GM10248 (cell line): ENCODE measurements around the gene UBR7.
"Not testable (repeated sequence)": the region's sequence is repeated elsewhere in the genome, so short reads cannot be mapped to it uniquely, and the experiment has no call there.

ENCODE experiments used
- CTCF ChIA-PET: fragments of 300-600 bp; sonication (Branson Sonifier 250); formaldehyde crosslinking; extraction: SDS; loops from one replicate; lab custom pipeline; 2021; ENCODE audit warnings: antibody characterized with exemption; lab: Yijun Ruan, JAX
- POLR2A ChIA-PET: fragments of 350-650 bp; sonication (Branson Sonifier 250); formaldehyde crosslinking; extraction: SDS; loops from one replicate; lab custom pipeline; 2020; ENCODE audit warnings: antibody characterized with exemption; lab: Yijun Ruan, JAX
- DNase-seq: peaks from one replicate; pipeline ENCODE4 v3.0.0; 2012; ENCODE audit errors: extremely low spot score
- CTCF ChIP-seq: IDR thresholded peaks from 2 replicates; pipeline ENCODE4 v1.5.1; 2012; ENCODE audit warnings: mild to moderate bottlenecking, low read depth; ENCODE audit errors: extremely low read depth, missing control alignments, control extremely low read depth

Gene UBR7

GRCh38 chr14:93171376-93171775, 35.7 kb upstream of the UBR7 start:
- no peak for TF ChIP-seq CTCF
- DNase-seq, result no peak
- ChIA-PET CTCF (no interaction called here), POLR2A (interaction anchor here (0.7 kb wide), 1 partner anchor 780 kb away, joined by 3 read pairs; no protein-coding TSS in a partner anchor)

GRCh38 chr14:93173943-93174395, 33.1 kb upstream of the UBR7 start:
- POLR2A ChIA-PET, result no interaction called here
- CTCF ChIA-PET, result interaction anchor here (2.9 to 8.0 kb wide), 3 partner anchors 32 to 221 kb away, joined by 12 to 38 read pairs (median 15); partner anchors contain the start of genes GON7 and UBR7
- DNase-seq, result no peak
- TF ChIP-seq CTCF, result no peak

- DNase-seq, result not testable (repeated sequence)
- POLR2A ChIA-PET, result interaction anchor here (2.5 kb wide), 1 partner anchor 10 kb away, joined by 5 read pairs; the partner anchor contains the start of genes LYSET and MOAP1
- CTCF ChIA-PET, result interaction anchor here (0.7 to 8.0 kb wide), 4 partner anchors 12 to 222 kb away, joined by 3 to 38 read pairs (median 14); partner anchors contain the start of genes GON7 and UBR7
Measured at GRCh38 chr14:93174731-93175130, 32.3 kb upstream of the UBR7 start.

GRCh38 chr14:93175492-93175891, 31.6 kb upstream of the UBR7 start:
- ChIA-PET CTCF (interaction anchor here (0.9 to 8.0 kb wide), 4 partner anchors 31 to 223 kb away, joined by 4 to 38 read pairs (median 14); partner anchors contain the start of genes GON7 and UBR7), POLR2A (interaction anchor here (2.5 kb wide), 1 partner anchor 10 kb away, joined by 5 read pairs; the partner anchor contains the start of genes LYSET and MOAP1)
- no peak for TF ChIP-seq CTCF
- no peak for DNase-seq

GRCh38 chr14:93183596-93184317, 23.3 kb upstream of the UBR7 start:
- no peak for DNase-seq
- CTCF ChIA-PET, result interaction anchor here (1.3 to 3.2 kb wide), 6 partner anchors 10 to 232 kb away, joined by 4 to 21 read pairs (median 8); partner anchors contain the start of genes GON7 and UBR7
- no peak for TF ChIP-seq CTCF
- POLR2A ChIA-PET, result no interaction called here

GRCh38 chr14:93184391-93185348, 22.4 kb upstream of the UBR7 start, which contains the start of the genes LYSET and MOAP1:
Gene LYSET, plus strand, starts transcription at chr14:93185317. Its CDS starts 89 bp downstream, at chr14:93185406.
Gene MOAP1, minus strand, starts transcription at chr14:93184897. Its CDS starts 655 bp downstream, at chr14:93184242.
- ChIA-PET POLR2A (interaction anchor here (0.9 to 1.5 kb wide), 5 partner anchors 9 to 363 kb away, joined by 3 to 9 read pairs (median 4); partner anchors contain the start of genes GON7 and UBR7), CTCF (interaction anchor here (0.8 to 3.9 kb wide), 8 partner anchors 9 to 233 kb away, joined by 3 to 35 read pairs (median 4); partner anchors contain the start of genes GON7 and UBR7)
- peak; percentile 94 for DNase-seq
- peak; percentile 27 for TF ChIP-seq CTCF
